Measurements from ENCODE around the gene LZTS2.

DNA sequence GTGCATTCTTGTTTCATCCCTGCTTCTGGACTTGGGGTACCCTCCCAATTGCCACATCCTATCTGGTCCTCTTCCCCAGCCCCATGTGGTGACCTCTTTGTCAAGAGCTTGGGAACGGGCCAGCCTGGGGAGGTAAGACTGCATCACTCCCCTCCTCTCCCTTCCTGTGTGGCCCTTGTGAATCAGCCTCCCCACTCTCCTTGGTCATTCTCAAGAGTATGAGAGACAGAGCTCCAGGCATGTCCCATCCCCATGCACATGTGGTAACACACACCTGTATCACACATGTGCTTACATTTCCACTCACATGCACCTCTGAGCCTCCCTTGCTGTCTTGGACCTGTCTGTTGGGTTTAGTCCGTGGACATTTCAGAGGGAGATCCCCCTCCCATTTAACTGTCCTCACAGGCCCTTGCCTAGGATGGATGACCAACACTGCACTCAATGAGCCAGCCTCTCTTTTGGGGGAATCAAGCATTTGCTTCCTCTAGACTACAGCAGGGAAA lies 14.9 kb upstream of the LZTS2 start:
- TF ChIP-seq, protein P1, sequence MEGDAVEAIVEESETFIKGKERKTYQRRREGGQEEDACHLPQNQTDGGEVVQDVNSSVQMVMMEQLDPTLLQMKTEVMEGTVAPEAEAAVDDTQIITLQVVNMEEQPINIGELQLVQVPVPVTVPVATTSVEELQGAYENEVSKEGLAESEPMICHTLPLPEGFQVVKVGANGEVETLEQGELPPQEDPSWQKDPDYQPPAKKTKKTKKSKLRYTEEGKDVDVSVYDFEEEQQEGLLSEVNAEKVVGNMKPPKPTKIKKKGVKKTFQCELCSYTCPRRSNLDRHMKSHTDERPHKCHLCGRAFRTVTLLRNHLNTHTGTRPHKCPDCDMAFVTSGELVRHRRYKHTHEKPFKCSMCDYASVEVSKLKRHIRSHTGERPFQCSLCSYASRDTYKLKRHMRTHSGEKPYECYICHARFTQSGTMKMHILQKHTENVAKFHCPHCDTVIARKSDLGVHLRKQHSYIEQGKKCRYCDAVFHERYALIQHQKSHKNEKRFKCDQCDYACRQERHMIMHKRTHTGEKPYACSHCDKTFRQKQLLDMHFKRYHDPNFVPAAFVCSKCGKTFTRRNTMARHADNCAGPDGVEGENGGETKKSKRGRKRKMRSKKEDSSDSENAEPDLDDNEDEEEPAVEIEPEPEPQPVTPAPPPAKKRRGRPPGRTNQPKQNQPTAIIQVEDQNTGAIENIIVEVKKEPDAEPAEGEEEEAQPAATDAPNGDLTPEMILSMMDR (IDR thresholded peaks at IDR 0.05): no peak
- TF ChIP-seq POLR2AphosphoS5 (IDR thresholded peaks at IDR 0.05) (no peak), POLR2A (IDR thresholded peaks at IDR 0.05) (no peak), EP300 (IDR thresholded peaks at IDR 0.05; ENCODE audit: low read depth) (no peak)
